ENCODE data around the gene RSU1.

DNA sequence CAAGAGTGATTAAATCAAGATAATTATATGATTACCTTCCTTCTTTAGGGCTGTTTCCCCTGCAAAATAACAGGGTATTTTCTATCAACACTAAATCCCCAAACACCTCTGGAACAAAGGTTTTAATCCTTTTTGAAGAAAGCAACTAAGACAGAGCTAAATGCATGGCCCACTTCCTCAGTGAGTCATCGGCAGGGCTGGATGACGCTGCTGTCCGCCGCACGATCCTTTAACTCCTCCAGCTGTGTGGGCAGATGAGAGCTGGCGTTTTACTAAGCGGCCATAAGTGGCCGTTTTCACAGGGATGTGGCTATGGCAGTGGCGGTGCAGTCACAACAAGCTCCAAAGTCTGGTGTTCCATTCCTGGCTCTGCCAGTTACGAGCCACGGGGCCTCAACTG lies 219.6 kb downstream of the RSU1 start:
- TF ChIP-seq BHLHE40 (IDR thresholded peaks at IDR 0.05; ENCODE audit: borderline replicate concordance in 1 of 2, low read depth in 2 of 2, low read length in 1 of 2) (no peak), CBX5 (IDR thresholded peaks at IDR 0.05; ENCODE audit: low read depth) (no peak), MEF2B (IDR thresholded peaks at IDR 0.05; ENCODE audit: partially characterized antibody, poor library complexity, severe bottlenecking) (no peak), ETV6 (conservative IDR thresholded peaks at IDR 0.05 in 1 of 2, IDR thresholded peaks at IDR 0.05 in 1 of 2; ENCODE audit: borderline replicate concordance in 1 of 2, low read depth in 1 of 2) (no peak), EED (IDR thresholded peaks at IDR 0.05; ENCODE audit: low read depth) (no peak), ESRRA (IDR thresholded peaks at IDR 0.05; ENCODE audit: low read length) (no peak), TARDBP (IDR thresholded peaks at IDR 0.05; ENCODE audit: borderline replicate concordance) (no peak)
- TF ChIP-seq, protein P1, sequence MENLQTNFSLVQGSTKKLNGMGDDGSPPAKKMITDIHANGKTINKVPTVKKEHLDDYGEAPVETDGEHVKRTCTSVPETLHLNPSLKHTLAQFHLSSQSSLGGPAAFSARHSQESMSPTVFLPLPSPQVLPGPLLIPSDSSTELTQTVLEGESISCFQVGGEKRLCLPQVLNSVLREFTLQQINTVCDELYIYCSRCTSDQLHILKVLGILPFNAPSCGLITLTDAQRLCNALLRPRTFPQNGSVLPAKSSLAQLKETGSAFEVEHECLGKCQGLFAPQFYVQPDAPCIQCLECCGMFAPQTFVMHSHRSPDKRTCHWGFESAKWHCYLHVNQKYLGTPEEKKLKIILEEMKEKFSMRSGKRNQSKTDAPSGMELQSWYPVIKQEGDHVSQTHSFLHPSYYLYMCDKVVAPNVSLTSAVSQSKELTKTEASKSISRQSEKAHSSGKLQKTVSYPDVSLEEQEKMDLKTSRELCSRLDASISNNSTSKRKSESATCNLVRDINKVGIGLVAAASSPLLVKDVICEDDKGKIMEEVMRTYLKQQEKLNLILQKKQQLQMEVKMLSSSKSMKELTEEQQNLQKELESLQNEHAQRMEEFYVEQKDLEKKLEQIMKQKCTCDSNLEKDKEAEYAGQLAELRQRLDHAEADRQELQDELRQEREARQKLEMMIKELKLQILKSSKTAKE (IDR thresholded peaks at IDR 0.05; ENCODE audit: low read depth, poor library complexity, severe bottlenecking), result no peak
